Astrocyte (in vitro differentiated cells and primary cell): ENCODE measurements around the gene ANKRD33B. TPM values are rescaled to one million over a fixed set of nuclear protein-coding genes. Genes with fewer than 3 reads are reported as not detected.

Experiments used
- DNase-seq: peaks from one replicate; pipeline ENCODE4 v3.0.0-alpha.2; 2010; ENCODE audit warnings: low read depth
- FAIRE-seq: peaks from 2 replicates; lab custom pipeline; 2011; peaks lifted over from hg19 to GRCh38; lab: Jason Lieb, UNC
- H2AFZ ChIP-seq: 2 replicates; pipeline ENCODE4 v1.6.0; 2012; ENCODE audit warnings: low read depth, low read length, inconsistent platforms
- H3K27ac ChIP-seq: 2 replicates; pipeline ENCODE4 v1.5.1; 2011; ENCODE audit warnings: low read depth, low read length, inconsistent platforms
- H3K27me3 ChIP-seq: 2 replicates; pipeline ENCODE4 v1.6.0; 2011; ENCODE audit warnings: low read length, inconsistent platforms; ENCODE audit not compliant: insufficient read depth
- H3K36me3 ChIP-seq: 2 replicates; pipeline ENCODE4 v1.5.1; 2011; ENCODE audit warnings: low read length, inconsistent platforms; ENCODE audit not compliant: insufficient read depth
- H3K4me1 ChIP-seq: 2 replicates; pipeline ENCODE4 v1.5.1; 2011; ENCODE audit warnings: low read length, inconsistent platforms; ENCODE audit not compliant: insufficient read depth
- H3K4me2 ChIP-seq: 2 replicates; pipeline ENCODE4 v1.6.0; 2012; ENCODE audit warnings: low read length, inconsistent platforms
- H3K4me3 ChIP-seq: 2 replicates; pipeline ENCODE4 v1.5.1; 2011; ENCODE audit warnings: low read depth, mild to moderate bottlenecking, low read length, inconsistent platforms; ENCODE audit not compliant: insufficient read depth
- H3K79me2 ChIP-seq: 2 replicates; pipeline ENCODE4 v1.6.0; 2012; ENCODE audit warnings: mild to moderate bottlenecking, low read length, inconsistent platforms; ENCODE audit not compliant: insufficient read depth
- H3K9ac ChIP-seq: 2 replicates; pipeline ENCODE4 v1.6.0; 2012; ENCODE audit warnings: mild to moderate bottlenecking, low read length, inconsistent platforms
- H3K9me3 ChIP-seq: 2 replicates; pipeline ENCODE4 v1.5.1; 2012; ENCODE audit warnings: low read depth, mild to moderate bottlenecking, low read length, inconsistent platforms; ENCODE audit not compliant: insufficient read depth
- H4K20me1 ChIP-seq: 2 replicates; pipeline ENCODE4 v1.6.0; 2012; ENCODE audit warnings: low read length, inconsistent platforms; ENCODE audit not compliant: insufficient read depth
- H3K27ac Mint-ChIP-seq: one replicate; pipeline ENCODE4 v1.8.0; 2021; ENCODE audit warnings: mild to moderate bottlenecking, mixed read lengths; ENCODE audit not compliant: unreplicated experiment
- H3K27me3 Mint-ChIP-seq: one replicate; pipeline ENCODE4 v1.8.0; 2021; ENCODE audit warnings: low read depth, mixed read lengths; ENCODE audit not compliant: unreplicated experiment
- H3K36me3 Mint-ChIP-seq: one replicate; pipeline ENCODE4 v1.8.0; 2021; ENCODE audit warnings: low read depth, mixed read lengths; ENCODE audit not compliant: unreplicated experiment
- H3K4me1 Mint-ChIP-seq: one replicate; pipeline ENCODE4 v1.8.0; 2021; ENCODE audit warnings: low read depth, mixed read lengths; ENCODE audit not compliant: unreplicated experiment
- H3K4me3 Mint-ChIP-seq: one replicate; pipeline ENCODE4 v1.8.0; 2021; ENCODE audit warnings: mild to moderate bottlenecking, moderate library complexity, mixed read lengths; ENCODE audit not compliant: unreplicated experiment
- H3K9me3 Mint-ChIP-seq: one replicate; pipeline ENCODE4 v1.8.0; 2021; ENCODE audit warnings: mild to moderate bottlenecking, mixed read lengths; ENCODE audit not compliant: unreplicated experiment
- EZH2 ChIP-seq: IDR thresholded peaks from 2 replicates; pipeline ENCODE4 v1.6.1; 2012; ENCODE audit warnings: mild to moderate bottlenecking, low read length, inconsistent platforms; ENCODE audit not compliant: insufficient read depth
- total RNA-seq: library from RNA; stranded (reverse); gene quantifications from 2 replicates; pipeline ENCODE4 v1.2.1, GENCODE V29; 2021
- TF ChIP-seq, protein P1 (sequence below): IDR thresholded peaks from 2 replicates; pipeline ENCODE4 v1.5.1; 2011; ENCODE audit warnings: low read depth, mild to moderate bottlenecking, inconsistent platforms, low read length, moderate library complexity; ENCODE audit not compliant: insufficient read depth

Gene ANKRD33B
- total RNA-seq, 1 donor from 2014 or later = 22.7 TPM

DNA sequence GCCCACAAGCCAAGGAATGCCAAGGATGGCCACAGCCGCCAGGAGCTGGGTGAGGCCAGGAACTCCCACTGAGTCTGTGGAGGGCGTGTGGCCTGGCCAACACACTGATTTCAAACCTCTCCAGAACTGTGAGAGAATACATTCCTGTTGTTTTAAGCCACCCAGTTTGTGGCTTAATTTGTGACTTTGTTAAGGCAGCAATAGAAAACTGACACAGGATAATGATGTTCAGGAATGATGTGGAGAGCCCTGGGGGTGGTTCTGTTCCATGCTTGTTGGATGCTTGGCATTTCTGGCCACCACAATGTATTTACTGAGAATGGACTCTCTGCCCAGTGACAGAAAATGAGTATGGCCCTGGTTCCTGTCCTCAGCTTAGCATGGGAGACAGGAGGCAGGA lies 114.4 kb downstream of the ANKRD33B start:
- Histone ChIP-seq H2AFZ (no peak overlapping the region), H3K36me3 (peaks cover 13% of the 10 kb centered on the region)
- FAIRE-seq = no peak

DNA sequence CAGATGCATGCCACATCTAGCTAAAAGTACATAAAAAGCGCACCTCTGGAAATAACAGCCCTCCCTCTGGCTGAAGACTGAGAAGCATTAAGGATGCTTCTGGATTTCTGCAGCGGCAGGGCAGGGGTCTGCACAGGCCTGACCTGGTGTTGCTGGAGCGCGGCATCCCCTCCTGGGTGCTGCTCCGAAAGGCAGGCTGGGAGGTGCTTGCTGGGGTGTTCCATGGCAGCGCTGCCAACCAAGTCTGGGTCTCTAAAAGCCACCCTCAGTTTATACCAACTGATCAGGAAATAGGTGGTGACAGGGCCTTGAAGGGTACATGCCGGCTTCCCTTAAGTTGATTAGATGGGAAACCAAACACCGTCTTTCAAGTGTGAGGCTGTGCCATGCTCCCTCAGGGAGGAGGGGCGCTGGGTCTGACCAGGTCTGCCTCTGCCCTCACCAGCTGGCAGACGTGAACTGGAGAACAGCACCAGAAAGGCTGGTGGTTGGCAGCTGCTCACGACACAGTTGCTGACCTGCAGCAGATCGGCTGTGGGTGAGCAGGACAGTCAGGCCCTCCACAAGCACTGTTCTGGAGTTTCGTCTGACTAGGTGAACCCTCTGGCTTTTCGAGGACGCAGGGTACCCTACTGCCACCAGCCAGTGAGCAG lies 115.6 kb downstream of the ANKRD33B start:
- Histone ChIP-seq H3K4me2 (no peak overlapping the region), H4K20me1 (peaks cover 11% of the 10 kb centered on the region), H3K27me3 (no peaks in the 10 kb centered on the region), H2AFZ (no peak overlapping the region), H3K36me3 (peaks cover 15% of the 10 kb centered on the region), H3K9me3 (no peaks in the 10 kb centered on the region), H3K9ac (no peak overlapping the region), H3K79me2 (no peaks in the 10 kb centered on the region), H3K27ac (no peak overlapping the region), H3K4me1 (no peaks in the 10 kb centered on the region), H3K4me3 (no peak overlapping the region)
- Mint-ChIP-seq H3K9me3 (peaks cover 5% of the 10 kb centered on the region), H3K27me3 (peaks cover 7% of the 10 kb centered on the region), H3K4me1 (peaks cover 8% of the 10 kb centered on the region), H3K36me3 (peaks cover 43% of the 10 kb centered on the region), H3K4me3 (no peak overlapping the region), H3K27ac (no peak overlapping the region)
- DNase-seq = no peak
- no peak for TF ChIP-seq EZH2
- TF ChIP-seq, protein P1, sequence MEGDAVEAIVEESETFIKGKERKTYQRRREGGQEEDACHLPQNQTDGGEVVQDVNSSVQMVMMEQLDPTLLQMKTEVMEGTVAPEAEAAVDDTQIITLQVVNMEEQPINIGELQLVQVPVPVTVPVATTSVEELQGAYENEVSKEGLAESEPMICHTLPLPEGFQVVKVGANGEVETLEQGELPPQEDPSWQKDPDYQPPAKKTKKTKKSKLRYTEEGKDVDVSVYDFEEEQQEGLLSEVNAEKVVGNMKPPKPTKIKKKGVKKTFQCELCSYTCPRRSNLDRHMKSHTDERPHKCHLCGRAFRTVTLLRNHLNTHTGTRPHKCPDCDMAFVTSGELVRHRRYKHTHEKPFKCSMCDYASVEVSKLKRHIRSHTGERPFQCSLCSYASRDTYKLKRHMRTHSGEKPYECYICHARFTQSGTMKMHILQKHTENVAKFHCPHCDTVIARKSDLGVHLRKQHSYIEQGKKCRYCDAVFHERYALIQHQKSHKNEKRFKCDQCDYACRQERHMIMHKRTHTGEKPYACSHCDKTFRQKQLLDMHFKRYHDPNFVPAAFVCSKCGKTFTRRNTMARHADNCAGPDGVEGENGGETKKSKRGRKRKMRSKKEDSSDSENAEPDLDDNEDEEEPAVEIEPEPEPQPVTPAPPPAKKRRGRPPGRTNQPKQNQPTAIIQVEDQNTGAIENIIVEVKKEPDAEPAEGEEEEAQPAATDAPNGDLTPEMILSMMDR = no peak
- FAIRE-seq = no peak

More for the DNA sequence above, 114.4 kb downstream of the ANKRD33B start:
- Mint-ChIP-seq H3K4me1 (peaks cover 8% of the 10 kb centered on the region), H3K36me3 (peaks cover 40% of the 10 kb centered on the region), H3K9me3 (peaks cover 5% of the 10 kb centered on the region), H3K4me3 (no peak overlapping the region), H3K27ac (peak overlapping the region; percentile 4), H3K27me3 (peaks cover 8% of the 10 kb centered on the region)
- Histone ChIP-seq H4K20me1 (peaks cover 9% of the 10 kb centered on the region), H3K9me3 (no peaks in the 10 kb centered on the region), H3K27ac (no peak overlapping the region), H3K4me2 (no peak overlapping the region), H3K4me3 (no peak overlapping the region), H3K27me3 (no peaks in the 10 kb centered on the region), H3K4me1 (no peaks in the 10 kb centered on the region), H3K79me2 (no peaks in the 10 kb centered on the region), H3K9ac (no peak overlapping the region)
- DNase-seq = peak; percentile 65
- TF ChIP-seq, protein P1 = no peak
- TF ChIP-seq EZH2 = no peak

DNA sequence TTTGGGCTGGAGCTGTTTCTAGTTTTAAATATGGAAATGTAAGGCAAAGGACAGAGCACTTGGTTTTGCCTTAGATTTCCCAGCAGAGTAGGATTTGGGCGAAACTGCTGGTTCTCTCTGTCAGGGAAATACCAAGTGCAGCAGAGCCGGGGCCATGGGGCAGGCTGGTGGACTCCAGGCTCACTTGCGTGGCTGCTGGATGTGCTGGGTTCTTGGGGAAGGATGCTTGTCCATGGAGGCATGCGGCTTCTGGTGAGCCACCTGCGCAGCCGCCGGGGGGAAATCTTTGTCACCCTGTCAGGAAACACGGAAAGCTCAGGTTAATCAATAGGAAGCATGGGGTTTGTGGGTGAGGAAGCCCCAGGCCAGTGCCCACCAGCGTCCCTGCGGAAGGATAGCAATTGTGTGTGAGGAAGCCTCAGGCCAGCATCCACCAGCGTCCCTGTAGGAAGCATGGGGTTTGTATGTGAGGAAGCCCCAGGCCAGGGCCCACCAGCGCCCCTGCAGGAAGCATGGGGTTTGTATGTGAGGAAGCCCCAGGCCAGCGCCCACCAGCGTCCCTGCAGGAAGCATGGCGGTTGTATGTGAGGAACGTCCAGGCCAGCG lies 117.1 kb downstream of the ANKRD33B start:
- H2AFZ ChIP-seq = no peak overlapping the region
- H3K4me2 ChIP-seq = no peak overlapping the region
- H3K9me3 Mint-ChIP-seq = peaks cover 4% of the 10 kb centered on the region
- no peak overlapping the region for H3K4me3 Mint-ChIP-seq
- no peak for FAIRE-seq
- H3K4me1 Mint-ChIP-seq = peaks cover 8% of the 10 kb centered on the region
- no peaks in the 10 kb centered on the region for H3K9me3 ChIP-seq
- no peaks in the 10 kb centered on the region for H3K27me3 ChIP-seq
- H3K36me3 Mint-ChIP-seq = peaks cover 52% of the 10 kb centered on the region
- H3K36me3 ChIP-seq = peaks cover 19% of the 10 kb centered on the region
- H3K9ac ChIP-seq = no peak overlapping the region
- no peak overlapping the region for H3K27ac Mint-ChIP-seq
- TF ChIP-seq EZH2 = no peak
- TF ChIP-seq, protein P1 = no peak
- H3K79me2 ChIP-seq = peaks cover 5% of the 10 kb centered on the region
- peaks cover 20% of the 10 kb centered on the region for H4K20me1 ChIP-seq
- no peaks in the 10 kb centered on the region for H3K27me3 Mint-ChIP-seq
- no peak overlapping the region for H3K4me3 ChIP-seq
- no peak overlapping the region for H3K27ac ChIP-seq
- no peaks in the 10 kb centered on the region for H3K4me1 ChIP-seq
- no peak for DNase-seq
